ENCODE data around the gene HELZ. TPM values are rescaled to one million over a fixed set of nuclear protein-coding genes. Genes with fewer than 3 reads are reported as not detected.

The HELZ gene
- total RNA-seq, result 100 to 1,000 TPM in 1 of 4 donors, 10 to 100 TPM in 3; 14.7 to 122 (median 45.9) TPM

DNA sequence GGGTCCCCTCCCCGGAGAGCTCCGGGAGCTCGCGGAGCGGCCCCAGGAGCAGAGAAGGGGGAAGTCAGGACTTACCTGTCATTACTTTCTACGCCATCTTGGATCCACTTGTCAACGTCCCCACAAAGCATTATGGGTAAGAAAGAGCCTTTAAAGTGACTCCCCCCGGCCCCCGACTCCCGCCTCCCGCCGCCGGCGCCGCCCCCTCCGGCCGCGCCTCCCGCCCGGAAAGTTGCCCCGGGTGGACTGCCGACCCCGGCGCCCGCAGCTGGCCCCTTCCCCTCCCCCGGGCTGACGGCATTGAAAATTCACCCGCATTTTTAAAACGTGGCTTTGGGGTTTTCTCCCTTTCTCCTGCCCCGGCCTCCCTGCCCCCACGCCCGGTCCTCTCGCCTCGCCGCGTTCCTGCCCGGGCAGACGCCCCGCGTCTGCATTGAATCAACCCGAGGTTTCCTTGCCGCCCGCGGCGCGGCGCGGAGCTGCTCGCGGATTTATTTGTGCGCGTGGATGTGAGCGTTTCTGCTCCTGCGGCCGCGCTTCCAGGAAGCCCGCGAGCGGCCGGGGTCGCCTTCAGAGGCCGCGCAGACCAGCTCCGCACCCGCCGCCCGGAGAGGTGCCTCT lies at the start of gene HELZ:
HELZ (minus strand) TSS at position 124 of the 621 bp plus-strand sequence. CDS start 26,392 bp downstream, outside the sequence.
- H3K4me3 ChIP-seq, result peak within 1 kb of the TSS; percentile 83 to 88
- peak; percentile 62 to 72 for DNase-seq
- H3K4me1 ChIP-seq, result peaks cover 0 to 3% of the 10 kb centered on the region in 2 donors
- no peaks in the 10 kb centered on the region for H3K36me3 ChIP-seq
- intact Hi-C loops (cut with DNase I; ENCODE audit: low total_unique reads), result no loop called here
- no peaks in the 10 kb centered on the region for H3K27me3 ChIP-seq
- H3K9me3 ChIP-seq, result no peaks in the 10 kb centered on the region
- H3K27ac ChIP-seq, result peak within 1 kb of the TSS; percentile 84 to 89
- TF ChIP-seq CTCF (IDR thresholded peaks at IDR 0.05) (no peak), POLR2A (IDR thresholded peaks at IDR 0.05) (no peak)

GRCh38 chr17:67293251-67294203 lies 48.5 kb upstream of the HELZ start:
- no peaks in the 10 kb centered on the region for H3K4me1 ChIP-seq
- H3K36me3 ChIP-seq, result no peaks in the 10 kb centered on the region
- H3K27me3 ChIP-seq, result no peaks in the 10 kb centered on the region
- TF ChIP-seq POLR2A (IDR thresholded peaks at IDR 0.05), result no peak
- TF ChIP-seq CTCF (IDR thresholded peaks at IDR 0.05), result peak; percentile 51 to 57 (median 54)
- intact Hi-C loops (cut with DNase I; ENCODE audit: low total_unique reads), result no loop called here
- H3K4me3 ChIP-seq, result no peak overlapping the region
- no peak overlapping the region for H3K27ac ChIP-seq
- peak; percentile 35 to 46 for DNase-seq
- H3K9me3 ChIP-seq, result no peaks in the 10 kb centered on the region

GRCh38 chr17:67290711-67291291 lies 45.8 kb upstream of the HELZ start:
- Histone ChIP-seq H3K27me3 (no peaks in the 10 kb centered on the region), H3K27ac (no peak overlapping the region), H3K9me3 (no peaks in the 10 kb centered on the region), H3K4me3 (no peak overlapping the region), H3K36me3 (no peaks in the 10 kb centered on the region), H3K4me1 (no peaks in the 10 kb centered on the region)
- DNase-seq, result no peak
- TF ChIP-seq POLR2A (IDR thresholded peaks at IDR 0.05) (no peak), CTCF (IDR thresholded peaks at IDR 0.05) (no peak)
- intact Hi-C loops (cut with DNase I; ENCODE audit: low total_unique reads), result no loop called here

GRCh38 chr17:67290244-67290643 lies 45.2 kb upstream of the HELZ start:
- Histone ChIP-seq H3K4me3 (no peak overlapping the region), H3K4me1 (no peaks in the 10 kb centered on the region), H3K27ac (no peak overlapping the region), H3K27me3 (no peaks in the 10 kb centered on the region), H3K36me3 (no peaks in the 10 kb centered on the region), H3K9me3 (no peaks in the 10 kb centered on the region)
- no peak for DNase-seq
- TF ChIP-seq CTCF (IDR thresholded peaks at IDR 0.05) (no peak), POLR2A (IDR thresholded peaks at IDR 0.05) (no peak)
- intact Hi-C loops (cut with DNase I; ENCODE audit: low total_unique reads), result no loop called here
